ENCODE measurements around the gene PDE6A. TPM values are rescaled to one million over a fixed set of nuclear protein-coding genes. Genes with fewer than 3 reads are reported as not detected.

The PDE6A gene
- total RNA-seq, 2 donors from 2014 or later: not detected

GRCh38 chr5:149924486-149924885 lies 20.1 kb downstream of the PDE6A start:
- intact Hi-C loops (cut with DNase I): no loop called here
- H3K27ac ChIP-seq: no peak overlapping the region
- 84 to 88% methylated on average over 5 of the region's 5 CpGs for WGBS, 2 donors
- DNase-seq: no peak
- no peaks in the 10 kb centered on the region for H3K36me3 ChIP-seq (replicated peaks in 1 of 2; ENCODE audit: insufficient read depth in 1 of 2, low read depth in 2 of 2)
- H3K4me3 ChIP-seq: no peak overlapping the region
- H3K9me3 ChIP-seq: no peaks in the 10 kb centered on the region
- ATAC-seq: no peak
- no peaks in the 10 kb centered on the region for H3K4me1 ChIP-seq
- TF ChIP-seq POLR2A (IDR thresholded peaks at IDR 0.05) (no peak), CTCF (IDR thresholded peaks at IDR 0.05) (no peak)
- no peaks in the 10 kb centered on the region for H3K27me3 ChIP-seq

- DNase-seq (no peak), ATAC-seq (no peak)
- Histone ChIP-seq H3K36me3 (replicated peaks in 1 of 2; ENCODE audit: insufficient read depth in 1 of 2, low read depth in 2 of 2) (no peaks in the 10 kb centered on the region), H3K4me1 (no peaks in the 10 kb centered on the region), H3K4me3 (no peak overlapping the region), H3K27ac (no peak overlapping the region), H3K9me3 (no peaks in the 10 kb centered on the region), H3K27me3 (no peaks in the 10 kb centered on the region)
- intact Hi-C loops (cut with DNase I): no loop called here
- 80 to 87% methylated on average over 6 of the region's 6 CpGs for WGBS, 2 donors
- TF ChIP-seq CTCF (IDR thresholded peaks at IDR 0.05) (no peak), POLR2A (IDR thresholded peaks at IDR 0.05) (no peak)
Observed at GRCh38 chr5:149922950-149923349, 21.6 kb downstream of the PDE6A start.

GRCh38 chr5:149921597-149921996 lies 23.0 kb downstream of the PDE6A start:
- no peak for DNase-seq
- TF ChIP-seq POLR2A (IDR thresholded peaks at IDR 0.05) (no peak), CTCF (IDR thresholded peaks at IDR 0.05) (no peak)
- Histone ChIP-seq H3K9me3 (no peaks in the 10 kb centered on the region), H3K27ac (no peak overlapping the region), H3K36me3 (replicated peaks in 1 of 2; ENCODE audit: insufficient read depth in 1 of 2, low read depth in 2 of 2) (no peaks in the 10 kb centered on the region), H3K4me3 (no peak overlapping the region), H3K4me1 (no peaks in the 10 kb centered on the region), H3K27me3 (no peaks in the 10 kb centered on the region)
- WGBS, 2 donors: 82 to 89% methylated on average over 3 of the region's 3 CpGs
- ATAC-seq: no peak
- intact Hi-C loops (cut with DNase I): no loop called here

GRCh38 chr5:149917073-149917676 lies 27.4 kb downstream of the PDE6A start:
- DNase-seq (no peak), ATAC-seq (no peak)
- TF ChIP-seq POLR2A (IDR thresholded peaks at IDR 0.05) (no peak), CTCF (IDR thresholded peaks at IDR 0.05) (no peak)
- H3K9me3 ChIP-seq: no peaks in the 10 kb centered on the region
- intact Hi-C loops (cut with DNase I): no loop called here
- H3K27me3 ChIP-seq: no peaks in the 10 kb centered on the region
- WGBS, 2 donors: 71 to 72% methylated on average over 6 of the region's 6 CpGs
- no peak overlapping the region for H3K4me3 ChIP-seq
- H3K27ac ChIP-seq: no peak overlapping the region
- H3K4me1 ChIP-seq: no peaks in the 10 kb centered on the region
- no peaks in the 10 kb centered on the region for H3K36me3 ChIP-seq (replicated peaks in 1 of 2; ENCODE audit: insufficient read depth in 1 of 2, low read depth in 2 of 2)

- no peaks in the 10 kb centered on the region for H3K27me3 ChIP-seq
- no peaks in the 10 kb centered on the region for H3K4me1 ChIP-seq
- H3K9me3 ChIP-seq: no peaks in the 10 kb centered on the region
- H3K27ac ChIP-seq: no peak overlapping the region
- DNase-seq (no peak), ATAC-seq (no peak)
- intact Hi-C loops (cut with DNase I): no loop called here
- TF ChIP-seq POLR2A (IDR thresholded peaks at IDR 0.05) (no peak), CTCF (IDR thresholded peaks at IDR 0.05) (no peak)
- H3K4me3 ChIP-seq: no peak overlapping the region
- no peaks in the 10 kb centered on the region for H3K36me3 ChIP-seq (replicated peaks in 1 of 2; ENCODE audit: insufficient read depth in 1 of 2, low read depth in 2 of 2)
- WGBS, 2 donors: 81 to 87% methylated on average over 7 of the region's 7 CpGs
Observed at GRCh38 chr5:149916334-149917072, 28.1 kb downstream of the PDE6A start.
